ENCODE data around the gene ZSWIM4. TPM values are rescaled to one million over a fixed set of nuclear protein-coding genes. Genes with fewer than 3 reads are reported as not detected.
"Not testable (repeated sequence)": the region's sequence is repeated elsewhere in the genome, so short reads cannot be mapped to it uniquely, and the experiment has no call there.

The ZSWIM4 gene
- total and polyA plus RNA-seq, 8 donors = 2.2 to 14.0 (median 3.9) TPM

GRCh38 chr19:13788991-13789390 lies 6.3 kb upstream of the ZSWIM4 start:
- H3K4me3 ChIP-seq = no peak overlapping the region
- WGBS, 5 donors = 40 to 63% (median 60%) methylated on average over 8 of the region's 8 CpGs
- H3K9me3 ChIP-seq = no peaks in the 10 kb centered on the region
- DNase-seq = no peak
- no peaks in the 10 kb centered on the region for H3K27me3 ChIP-seq
- intact Hi-C loops (cut with DNase I; ENCODE audit: low total_unique reads) = no loop called here
- no peaks in the 10 kb centered on the region for H3K36me3 ChIP-seq
- H3K27ac ChIP-seq = peak overlapping the region in 4 of 5 donors; percentile 79 to 85 (median 82)
- H3K4me1 ChIP-seq = peaks cover 12 to 59% (median 20%) of the 10 kb centered on the region in 4 donors
- no peak for TF ChIP-seq EP300 (IDR thresholded peaks at IDR 0.05)
- TF ChIP-seq POLR2A (IDR thresholded peaks at IDR 0.05) = no peak
- peak in 1 of 3 donors; percentile 34 for TF ChIP-seq POLR2AphosphoS5 (IDR thresholded peaks at IDR 0.05)
- no peak for TF ChIP-seq CTCF (IDR thresholded peaks at IDR 0.05)

- TF ChIP-seq POLR2A (IDR thresholded peaks at IDR 0.05) (no peak), CTCF (IDR thresholded peaks at IDR 0.05) (no peak)
- intact Hi-C loops (cut with DNase I; ENCODE audit: low total_unique reads) = no loop called here
- Histone ChIP-seq H3K27me3 (no peaks in the 10 kb centered on the region), H3K9me3 (no peaks in the 10 kb centered on the region), H3K36me3 (no peaks in the 10 kb centered on the region), H3K27ac (peak overlapping the region in 1 of 5 donors; percentile 85), H3K4me1 (peaks cover 7 to 56% (median 17%) of the 10 kb centered on the region in 4 donors), H3K4me3 (no peak overlapping the region)
- DNase-seq = no peak
- 64 to 77% (median 75%) methylated on average over 8 of the region's 8 CpGs for WGBS, 5 donors
Observed at GRCh38 chr19:13790354-13790753, 4.9 kb upstream of the ZSWIM4 start.

GRCh38 chr19:13793317-13793716 lies 1.9 kb upstream of the ZSWIM4 start:
- Histone ChIP-seq H3K27ac (peak overlapping the region in 3 of 5 donors; percentile 92 to 98 (median 95)), H3K4me1 (peaks cover 22 to 66% (median 34%) of the 10 kb centered on the region in 4 donors)
- 78 to 94% (median 81%) methylated on average over 9 of the region's 9 CpGs for WGBS, 5 donors
- DNase-seq; H3K4me3 ChIP-seq; H3K27me3 ChIP-seq; H3K9me3 ChIP-seq; intact Hi-C loops (cut with DNase I; ENCODE audit: low total_unique reads); H3K36me3 ChIP-seq: not testable (repeated sequence)

GRCh38 chr19:13794398-13794756 lies 866 bp upstream of the ZSWIM4 start:
- peak overlapping the region; percentile 86 to 98 (median 95) for H3K27ac ChIP-seq
- DNase-seq = peak; percentile 80 to 92
- H3K4me3 ChIP-seq = peak overlapping the region; percentile 69 to 90 (median 80)
- H3K4me1 ChIP-seq = peaks cover 16 to 57% (median 34%) of the 10 kb centered on the region in 4 donors
- H3K27me3 ChIP-seq = no peaks in the 10 kb centered on the region
- no peaks in the 10 kb centered on the region for H3K36me3 ChIP-seq
- no peaks in the 10 kb centered on the region for H3K9me3 ChIP-seq
- peak; percentile 20 to 84 (median 73) for TF ChIP-seq POLR2AphosphoS5 (IDR thresholded peaks at IDR 0.05)
- TF ChIP-seq EP300 (IDR thresholded peaks at IDR 0.05) = no peak
- 1 to 7% (median 3%) methylated on average over 7 to 8 of the region's 8 CpGs for WGBS, 5 donors
- intact Hi-C loops (cut with DNase I; ENCODE audit: low total_unique reads) = no loop called here

- Histone ChIP-seq H3K9me3 (no peaks in the 10 kb centered on the region), H3K4me1 (peaks cover 16 to 46% (median 34%) of the 10 kb centered on the region in 4 donors), H3K27ac (peak overlapping the region; percentile 80 to 98 (median 95)), H3K36me3 (no peaks in the 10 kb centered on the region), H3K4me3 (peak overlapping the region; percentile 69 to 90 (median 80)), H3K27me3 (no peaks in the 10 kb centered on the region)
- DNase-seq = peak in 1 of 2 donors; percentile 79
- 4 to 12% (median 5%) methylated on average over 16 to 42 of the region's 42 CpGs for WGBS, 5 donors
- no peak for TF ChIP-seq EP300 (IDR thresholded peaks at IDR 0.05)
- intact Hi-C loops (cut with DNase I; ENCODE audit: low total_unique reads) = no loop called here
Observed at GRCh38 chr19:13795595-13796300, 505 bp downstream of the ZSWIM4 start.

Data from stomach (tissue), 9 donors.